Keratinocyte (primary cell): ENCODE results near the gene NTNG1. TPM values are rescaled to one million over a fixed set of nuclear protein-coding genes. Genes with fewer than 3 reads are reported as not detected.

Experiments
- DNase-seq: peaks from one replicate; pipeline ENCODE4 v3.0.0-alpha.2; 2011; ENCODE audit warnings: low read depth, missing footprints, low spot score
- FAIRE-seq: peaks from 2 replicates; lab custom pipeline; 2011; peaks lifted over from hg19 to GRCh38; lab: Jason Lieb, UNC
- H2AFZ ChIP-seq: 2 replicates; pipeline ENCODE4 v1.6.0; 2012; ENCODE audit warnings: low read length, control low read depth, inconsistent platforms; ENCODE audit not compliant: control insufficient read depth
- H3K27ac ChIP-seq: 2 replicates; pipeline ENCODE4 v1.5.1; 2011; ENCODE audit warnings: low read length; ENCODE audit not compliant: control insufficient read depth, insufficient read depth
- H3K27me3 ChIP-seq: 3 replicates; pipeline ENCODE4 v1.6.0; 2011; ENCODE audit warnings: low read length; ENCODE audit not compliant: control insufficient read depth, insufficient read depth; ENCODE audit errors: extremely low read depth
- H3K36me3 ChIP-seq, 2 experiments: 2 replicates in 1 of 2; 3 replicates in 1 of 2; pipeline ENCODE4 v1.5.1; 2011; ENCODE audit warnings: low read length in 2 of 2, mild to moderate bottlenecking in 1 of 2; ENCODE audit not compliant: control insufficient read depth in 2 of 2, insufficient read depth in 2 of 2; ENCODE audit errors: extremely low read depth in 1 of 2
- H3K4me1 ChIP-seq: 3 replicates; pipeline ENCODE4 v1.5.1; 2011; ENCODE audit warnings: low read length; ENCODE audit not compliant: control insufficient read depth, insufficient read depth; ENCODE audit errors: extremely low read depth
- H3K4me2 ChIP-seq: 3 replicates; pipeline ENCODE4 v1.6.0; 2011; ENCODE audit warnings: low read depth, low read length; ENCODE audit not compliant: control insufficient read depth, insufficient read depth; ENCODE audit errors: extremely low read depth
- H3K4me3 ChIP-seq, 3 experiments: fragments of 200-600 bp in 1 of 3; sonication (generic) in 1 of 3; 2 replicates in 2 of 3; 3 replicates in 1 of 3; pipeline ENCODE4 v1.5.1; 2011 to 2016; ENCODE audit warnings: low read length in 3 of 3, mild to moderate bottlenecking in 3 of 3, control low read depth in 2 of 3, inconsistent platforms in 1 of 3, low read depth in 1 of 3, mixed read lengths in 1 of 3, mixed run types in 1 of 3, moderate library complexity in 1 of 3; ENCODE audit not compliant: control insufficient read depth in 2 of 3, insufficient read depth in 2 of 3; ENCODE audit errors: extremely low read depth in 1 of 3
- H3K79me2 ChIP-seq: 2 replicates; pipeline ENCODE4 v1.6.0; 2012; ENCODE audit warnings: low read length; ENCODE audit not compliant: control insufficient read depth, insufficient read depth
- H3K9ac ChIP-seq: 3 replicates; pipeline ENCODE4 v1.6.0; 2011; ENCODE audit warnings: low read length; ENCODE audit not compliant: control insufficient read depth, insufficient read depth; ENCODE audit errors: extremely low read depth
- H3K9me1 ChIP-seq: 3 replicates; pipeline ENCODE4 v1.6.0; 2011; ENCODE audit warnings: low read length; ENCODE audit not compliant: control insufficient read depth, insufficient read depth; ENCODE audit errors: extremely low read depth
- H3K9me3 ChIP-seq: 2 replicates; pipeline ENCODE4 v1.5.1; 2012; ENCODE audit warnings: low read depth, low read length; ENCODE audit not compliant: control insufficient read depth
- H4K20me1 ChIP-seq: 3 replicates; pipeline ENCODE4 v1.6.0; 2011; ENCODE audit warnings: low read length; ENCODE audit not compliant: control insufficient read depth, insufficient read depth; ENCODE audit errors: extremely low read depth
- CTCF ChIP-seq, 3 experiments: IDR thresholded peaks in 1 of 3; conservative IDR thresholded peaks in 1 of 3; optimal IDR thresholded peaks in 1 of 3; 2 replicates in 2 of 3; 3 replicates in 1 of 3; pipeline versions ENCODE3 to v1.5.1; 2011; ENCODE audit warnings: low read length in 3 of 3, mild to moderate bottlenecking in 3 of 3, moderate library complexity in 2 of 3, control low read depth in 1 of 3, inconsistent platforms in 1 of 3; ENCODE audit not compliant: insufficient read depth in 2 of 3; ENCODE audit errors: extremely low read depth in 1 of 3
- EZH2 ChIP-seq: IDR thresholded peaks from one replicate; pipeline ENCODE4 v1.6.1; 2012; ENCODE audit warnings: inconsistent platforms, mild to moderate bottlenecking, low read length, moderate library complexity
- dilution Hi-C: fragments of 300-500 bp; cut with MboI; formaldehyde crosslinking; loops from one replicate; pipeline ENCODE4 v1.7.0; 2020; ENCODE audit warnings: low sequenced_read_pairs; ENCODE audit not compliant: extremely low pct_ligation_motif_present
- polyA plus RNA-seq, 5 experiments: library from polyadenylated mRNA; depleted of rRNA in 3 of 5; stranded (reverse) in 3 of 5; stranded (forward) in 1 of 5; unstranded in 1 of 5; fragments of >200 nt; gene quantifications; 1 replicate in 1 of 5; 2 replicates in 3 of 5; 3 replicates in 1 of 5; pipeline versions ENCODE4 v1.2.1 to v1.2.3, GENCODE V29; 2011 to 2012; ENCODE audit warnings: missing spikeins in 2 of 5, low read depth in 1 of 5, low replicate concordance in 1 of 5

NTNG1 gene
- polyA plus RNA-seq, 1 donor (not counting 4 experiments of a cell fraction or from before 2014, with no cell fraction given): 8.1 TPM

DNA sequence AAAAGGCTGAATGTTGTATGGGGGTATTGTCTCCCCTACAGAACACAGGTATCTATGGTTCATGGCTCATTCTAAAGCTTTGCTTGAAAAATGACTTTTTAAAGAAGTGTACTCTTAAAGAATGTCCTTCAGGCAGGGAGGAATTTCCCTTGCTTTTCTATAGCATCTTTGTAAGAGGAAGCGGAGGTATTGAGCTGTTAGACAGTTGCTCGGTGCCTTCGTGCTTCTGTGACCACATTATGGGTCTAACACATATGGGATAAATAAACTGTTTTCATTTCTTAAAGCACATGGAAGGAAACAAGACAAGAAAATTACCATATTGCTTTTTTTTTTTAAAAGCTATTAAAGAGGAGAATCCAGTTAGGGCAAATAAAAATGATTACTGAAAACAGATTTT lies 182.9 kb downstream of the NTNG1 start:
- H2AFZ ChIP-seq: no peak overlapping the region
- dilution Hi-C loops: no loop called here
- H3K9me1 ChIP-seq: no peaks in the 10 kb centered on the region
- H3K27ac ChIP-seq: no peak overlapping the region
- DNase-seq (no peak), FAIRE-seq (no peak)
- H3K27me3 ChIP-seq: no peaks in the 10 kb centered on the region
- H3K36me3 ChIP-seq: no peaks in the 10 kb centered on the region
- H3K4me3 ChIP-seq: no peak overlapping the region
- peaks cover 9% of the 10 kb centered on the region for H3K4me1 ChIP-seq
- H3K9ac ChIP-seq: no peak overlapping the region
- TF ChIP-seq CTCF (optimal IDR thresholded peaks at IDR 0.05 in 1 of 3, IDR thresholded peaks at IDR 0.05 in 1 of 3, conservative IDR thresholded peaks at IDR 0.05 in 1 of 3; ENCODE audit: extremely low read depth in 1 of 3, insufficient read depth in 2 of 3, low read length in 3 of 3) (no peak), EZH2 (no peak)
- no peaks in the 10 kb centered on the region for H3K79me2 ChIP-seq
- no peaks in the 10 kb centered on the region for H3K9me3 ChIP-seq
- no peak overlapping the region for H3K4me2 ChIP-seq
- H4K20me1 ChIP-seq: no peaks in the 10 kb centered on the region

GRCh38 chr1:107326824-107327445 lies 186.1 kb downstream of the NTNG1 start:
- Histone ChIP-seq H3K9ac (no peak overlapping the region), H3K4me2 (peak overlapping the region; percentile 45), H3K4me3 (no peak overlapping the region), H3K4me1 (peaks cover 9% of the 10 kb centered on the region), H3K9me1 (no peaks in the 10 kb centered on the region), H3K27me3 (no peaks in the 10 kb centered on the region), H3K79me2 (no peaks in the 10 kb centered on the region), H2AFZ (peak overlapping the region; percentile 91), H3K9me3 (no peaks in the 10 kb centered on the region), H3K27ac (no peak overlapping the region), H3K36me3 (no peaks in the 10 kb centered on the region), H4K20me1 (no peaks in the 10 kb centered on the region)
- TF ChIP-seq CTCF (optimal IDR thresholded peaks at IDR 0.05 in 1 of 3, IDR thresholded peaks at IDR 0.05 in 1 of 3, conservative IDR thresholded peaks at IDR 0.05 in 1 of 3; ENCODE audit: extremely low read depth in 1 of 3, insufficient read depth in 2 of 3, low read length in 3 of 3) (no peak), EZH2 (no peak)
- no peak for DNase-seq
- dilution Hi-C loops: no loop called here
- FAIRE-seq: peak; percentile 53
